OCI-LY7 (cell line): ENCODE data around the gene C16orf46. TPM values are rescaled to one million over a fixed set of nuclear protein-coding genes. Genes with fewer than 3 reads are reported as not detected.

Source experiments
- BruUV-seq: library from RNA; stranded (reverse); fragments of 400-500 nt; replicated peaks from 2 replicates; lab custom pipeline; 2021; lab: Mats Ljungman, UMichigan
- CTCF ChIA-PET: fragments of 300-600 bp; sonication (Branson Sonifier 250); formaldehyde crosslinking; loops from one replicate; lab custom pipeline; 2022; ENCODE audit warnings: antibody characterized with exemption; ENCODE audit not compliant: unreplicated experiment; lab: Charles Lee
- POLR2A ChIA-PET: fragments of 300-600 bp; sonication (Branson Sonifier 250); formaldehyde crosslinking; loops from one replicate; lab custom pipeline; 2022; ENCODE audit warnings: antibody characterized with exemption; lab: Charles Lee
- DNase-seq: peaks from one replicate; pipeline ENCODE4 v3.0.0-alpha.2; 2015; ENCODE audit warnings: low spot score
- H2AFZ ChIP-seq: fragments of 200-600 bp; sonication (generic), shearing (Covaris generic); 2 replicates; pipeline ENCODE4 v1.6.1; 2014; ENCODE audit warnings: mild to moderate bottlenecking, antibody characterized with exemption, low read length, moderate library complexity
- H3K27ac ChIP-seq: fragments of 200-600 bp; sonication (generic); 2 replicates; pipeline ENCODE4 v1.5.1; 2014; ENCODE audit warnings: mixed run types, low read depth, mild to moderate bottlenecking, moderate library complexity, low read length, inconsistent platforms; ENCODE audit not compliant: poor library complexity, severe bottlenecking
- H3K36me3 ChIP-seq: fragments of 200-600 bp; sonication (generic); 2 replicates; pipeline ENCODE4 v1.6.1; 2014; ENCODE audit warnings: mild to moderate bottlenecking, antibody characterized with exemption, low read length, moderate library complexity, mixed read lengths; ENCODE audit not compliant: insufficient read depth
- H3K4me1 ChIP-seq: fragments of 200-600 bp; sonication (generic); 2 replicates; pipeline ENCODE4 v1.5.1; 2014; ENCODE audit warnings: mild to moderate bottlenecking, low read length; ENCODE audit not compliant: insufficient read depth, poor library complexity, severe bottlenecking
- H3K4me2 ChIP-seq: fragments of 200-600 bp; sonication (generic); 2 replicates; pipeline ENCODE4 v1.6.1; 2014; ENCODE audit warnings: mild to moderate bottlenecking, low read length
- H3K4me3 ChIP-seq: fragments of 200-600 bp; sonication (generic); 2 replicates; pipeline ENCODE4 v1.5.1; 2014; ENCODE audit warnings: mild to moderate bottlenecking, low read depth, low read length; ENCODE audit not compliant: poor library complexity, severe bottlenecking
- H3K79me2 ChIP-seq: fragments of 200-600 bp; sonication (generic); 2 replicates; pipeline ENCODE4 v1.6.1; 2016; ENCODE audit warnings: low read depth, mild to moderate bottlenecking, low read length, moderate library complexity, mixed read lengths; ENCODE audit not compliant: insufficient read depth
- H3K9me2 ChIP-seq: fragments of 200-600 bp; sonication (generic); 2 replicates; pipeline ENCODE4 v1.6.1; 2016; ENCODE audit warnings: mild to moderate bottlenecking, low read length, mixed read lengths; ENCODE audit not compliant: insufficient read depth
- H3K9me3 ChIP-seq: fragments of 200-600 bp; sonication (generic); 2 replicates; pipeline ENCODE4 v1.6.1; 2014; ENCODE audit warnings: mild to moderate bottlenecking, mixed run types, low read length, mixed read lengths
- H4K20me1 ChIP-seq: fragments of 200-600 bp; sonication (generic); 2 replicates; pipeline ENCODE4 v1.6.1; 2014; ENCODE audit warnings: mild to moderate bottlenecking, antibody characterized with exemption, low read length, moderate library complexity, mixed read lengths; ENCODE audit not compliant: insufficient read depth
- EZH2phosphoT487 ChIP-seq: fragments of 200-600 bp; sonication (generic); IDR thresholded peaks from 2 replicates; pipeline ENCODE4 v1.6.1; 2018; ENCODE audit warnings: low read depth, borderline replicate concordance, mild to moderate bottlenecking, mixed run types, antibody characterized with exemption, low read length, moderate library complexity, mixed read lengths
- intact Hi-C: fragments of 100-400 bp; cut with micrococcal nuclease; formaldehyde crosslinking; loops from one replicate; pipeline ENCODE4 v1.10.0; 2022; ENCODE audit not compliant: unreplicated experiment
- total RNA-seq, 2 experiments: library from RNA; depleted of rRNA in 1 of 2; stranded (reverse); fragments of >200 nt in 1 of 2; shearing (Covaris generic) in 1 of 2; gene quantifications; 2 replicates each; pipeline ENCODE4 v1.2.3, GENCODE V29; 2014 to 2022
- TF ChIP-seq, protein P1 (sequence below): fragments of 200-600 bp; sonication (generic); conservative IDR thresholded peaks from 2 replicates; pipeline ENCODE4 v1.5.1; 2014; ENCODE audit warnings: mild to moderate bottlenecking, antibody characterized with exemption, low read length, moderate library complexity, mixed read lengths

The C16orf46 gene
- total RNA-seq, 2 experiments from 2014 or later, result 0.69 to 1.2 TPM

DNA sequence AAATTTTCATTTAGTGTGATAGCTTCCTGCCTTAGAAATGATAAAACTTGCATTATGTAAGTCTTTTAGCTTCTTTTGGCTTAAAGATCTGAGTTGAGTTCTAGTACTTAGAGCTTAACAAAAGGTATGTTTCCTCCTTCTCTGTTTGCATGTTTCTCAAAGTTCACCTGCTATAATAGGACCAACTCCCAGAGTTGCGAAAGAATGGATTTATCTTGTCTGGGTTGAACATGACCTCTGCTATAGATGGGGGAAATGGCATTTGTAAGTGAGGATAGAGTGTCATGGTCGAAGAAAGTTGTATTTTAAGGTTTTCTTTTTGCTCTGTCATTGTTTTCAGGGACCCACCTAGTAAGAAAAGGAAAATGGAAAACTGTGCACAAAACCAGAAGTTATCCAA, 34.2 kb downstream of the C16orf46 start:
- H3K36me3 ChIP-seq, result peaks cover 68% of the 10 kb centered on the region
- intact Hi-C loops, result no loop called here
- no peak overlapping the region for H3K4me2 ChIP-seq
- no peaks in the 10 kb centered on the region for H3K9me3 ChIP-seq
- no peak overlapping the region for H2AFZ ChIP-seq
- H3K79me2 ChIP-seq, result peaks cover 2% of the 10 kb centered on the region; the same call in 1 of the 2 replicates
- no peak for DNase-seq
- no peaks in the 10 kb centered on the region for H4K20me1 ChIP-seq
- POLR2A ChIA-PET, result interaction anchor here (0.7 kb wide), 1 partner anchor 59 kb away, joined by 3 read pairs; no protein-coding TSS in a partner anchor
- no TSS peak for BruUV-seq
- H3K4me3 ChIP-seq, result no peak overlapping the region
- H3K9me2 ChIP-seq, result no peaks in the 10 kb centered on the region
- H3K4me1 ChIP-seq, result peaks cover under 1% of the 10 kb centered on the region
- no peak overlapping the region for H3K27ac ChIP-seq
- CTCF ChIA-PET, result no interaction called here
- no peak for TF ChIP-seq EZH2phosphoT487
- TF ChIP-seq, protein P1, sequence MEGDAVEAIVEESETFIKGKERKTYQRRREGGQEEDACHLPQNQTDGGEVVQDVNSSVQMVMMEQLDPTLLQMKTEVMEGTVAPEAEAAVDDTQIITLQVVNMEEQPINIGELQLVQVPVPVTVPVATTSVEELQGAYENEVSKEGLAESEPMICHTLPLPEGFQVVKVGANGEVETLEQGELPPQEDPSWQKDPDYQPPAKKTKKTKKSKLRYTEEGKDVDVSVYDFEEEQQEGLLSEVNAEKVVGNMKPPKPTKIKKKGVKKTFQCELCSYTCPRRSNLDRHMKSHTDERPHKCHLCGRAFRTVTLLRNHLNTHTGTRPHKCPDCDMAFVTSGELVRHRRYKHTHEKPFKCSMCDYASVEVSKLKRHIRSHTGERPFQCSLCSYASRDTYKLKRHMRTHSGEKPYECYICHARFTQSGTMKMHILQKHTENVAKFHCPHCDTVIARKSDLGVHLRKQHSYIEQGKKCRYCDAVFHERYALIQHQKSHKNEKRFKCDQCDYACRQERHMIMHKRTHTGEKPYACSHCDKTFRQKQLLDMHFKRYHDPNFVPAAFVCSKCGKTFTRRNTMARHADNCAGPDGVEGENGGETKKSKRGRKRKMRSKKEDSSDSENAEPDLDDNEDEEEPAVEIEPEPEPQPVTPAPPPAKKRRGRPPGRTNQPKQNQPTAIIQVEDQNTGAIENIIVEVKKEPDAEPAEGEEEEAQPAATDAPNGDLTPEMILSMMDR, result no peak

DNA sequence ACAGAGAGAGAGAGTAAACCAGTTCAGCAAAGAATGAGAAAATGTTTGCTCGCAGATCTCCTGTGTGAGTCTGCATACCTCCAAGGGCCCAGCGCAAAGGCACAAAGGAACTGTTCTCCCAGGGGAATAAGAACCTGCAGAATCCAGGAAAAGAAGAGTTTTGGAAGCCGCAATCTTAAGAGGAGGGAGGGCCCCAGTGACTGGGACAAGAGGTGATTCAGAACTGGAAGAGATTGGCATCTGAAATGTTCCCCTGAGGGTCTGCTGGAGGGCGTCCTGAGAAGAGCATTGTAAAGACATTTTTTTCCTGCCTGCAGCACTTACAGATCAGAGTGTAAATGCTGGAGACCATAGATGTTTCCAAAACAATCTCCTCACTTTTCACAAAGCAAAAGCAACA, 35.3 kb downstream of the C16orf46 start:
- no peak for TF ChIP-seq EZH2phosphoT487
- TF ChIP-seq, protein P1, result no peak
- Histone ChIP-seq H3K4me1 (peaks cover 12% of the 10 kb centered on the region), H4K20me1 (no peaks in the 10 kb centered on the region), H3K4me2 (no peak overlapping the region), H3K9me2 (no peaks in the 10 kb centered on the region), H3K4me3 (no peak overlapping the region), H3K27ac (no peak overlapping the region), H3K9me3 (no peaks in the 10 kb centered on the region), H3K79me2 (peaks cover 14% of the 10 kb centered on the region; the same call in 1 of the 2 replicates), H3K36me3 (peaks cover 68% of the 10 kb centered on the region), H2AFZ (no peak overlapping the region)
- no peak for DNase-seq
- ChIA-PET POLR2A (no interaction called here), CTCF (no interaction called here)
- no TSS peak for BruUV-seq
- intact Hi-C loops, result no loop called here

DNA sequence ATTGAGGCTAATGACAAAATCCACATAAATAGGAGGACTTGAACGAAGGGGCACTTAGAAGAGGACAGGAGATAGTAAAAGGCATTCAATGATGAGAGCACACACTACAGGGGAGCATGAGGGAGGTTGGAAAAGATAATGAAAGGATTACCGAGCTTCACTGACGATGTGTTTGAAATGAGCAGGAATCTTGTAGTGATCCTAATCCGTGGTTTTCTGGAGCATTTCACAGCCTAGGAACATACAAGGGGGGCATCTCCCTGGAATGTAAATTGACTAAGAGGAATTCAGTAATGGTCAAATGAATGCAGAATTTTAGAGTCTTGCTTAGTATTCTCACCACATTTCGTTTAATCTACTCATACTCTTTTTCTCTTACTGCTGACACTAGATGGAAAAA, 36.2 kb downstream of the C16orf46 start:
- POLR2A ChIA-PET, result no interaction called here

More for the DNA sequence above, 36.2 kb downstream of the C16orf46 start:
- BruUV-seq, result no TSS peak
- TF ChIP-seq, protein P1, result no peak
- no peak for TF ChIP-seq EZH2phosphoT487
- Histone ChIP-seq H3K36me3 (peaks cover 60% of the 10 kb centered on the region), H2AFZ (no peak overlapping the region), H4K20me1 (no peaks in the 10 kb centered on the region), H3K4me1 (peaks cover 13% of the 10 kb centered on the region), H3K4me2 (no peak overlapping the region), H3K9me2 (no peaks in the 10 kb centered on the region), H3K4me3 (no peak overlapping the region), H3K79me2 (peaks cover 18% of the 10 kb centered on the region; the same call in 1 of the 2 replicates), H3K9me3 (no peaks in the 10 kb centered on the region), H3K27ac (no peak overlapping the region)
- intact Hi-C loops, result no loop called here
- DNase-seq, result no peak
- CTCF ChIA-PET, result no interaction called here
